Fibroblast of lung (primary cell): ENCODE measurements around the gene RASIP1. TPM values are rescaled to one million over a fixed set of nuclear protein-coding genes. Genes with fewer than 3 reads are reported as not detected.

Experiments used
- DNase-seq, 2 donors: peaks; one replicate each; pipeline versions ENCODE4 v3.0.0 to v3.0.0-alpha.2; 2010; ENCODE audit warnings: low read depth in 2 of 2
- H2AFZ ChIP-seq: 2 replicates; pipeline ENCODE4 v1.5.1; 2012; ENCODE audit warnings: low read length, control low read depth, inconsistent platforms
- H3K27ac ChIP-seq: 2 replicates; pipeline ENCODE4 v1.5.1; 2011; ENCODE audit warnings: low read length, control low read depth; ENCODE audit not compliant: insufficient read depth
- H3K27me3 ChIP-seq: 2 replicates; pipeline ENCODE4 v1.5.1; 2011; ENCODE audit warnings: mild to moderate bottlenecking, low read length; ENCODE audit not compliant: control insufficient read depth, insufficient read depth
- H3K36me3 ChIP-seq: 2 replicates; pipeline ENCODE4 v1.5.1; 2011; ENCODE audit warnings: low read length; ENCODE audit not compliant: control insufficient read depth, insufficient read depth
- H3K4me1 ChIP-seq: 2 replicates; pipeline ENCODE4 v1.5.1; 2011; ENCODE audit warnings: low read length; ENCODE audit not compliant: control insufficient read depth, insufficient read depth; ENCODE audit errors: extremely low read depth
- H3K4me2 ChIP-seq: 2 replicates; pipeline ENCODE4 v1.5.1; 2011; ENCODE audit warnings: low read length, control low read depth; ENCODE audit not compliant: insufficient read depth; ENCODE audit errors: extremely low read depth
- H3K4me3 ChIP-seq, 4 experiments: fragments of 200-600 bp in 1 of 4; sonication (generic) in 1 of 4; replicated peaks in 1 of 4; 2 replicates each; pipeline ENCODE4 v1.5.1; 2011 to 2016; ENCODE audit warnings: low read length in 4 of 4, low read depth in 3 of 4, mild to moderate bottlenecking in 3 of 4, control low read depth in 2 of 4, inconsistent platforms in 1 of 4, mixed read lengths in 1 of 4; ENCODE audit not compliant: insufficient read depth in 1 of 4; ENCODE audit errors: control extremely low read depth in 1 of 4
- H3K79me2 ChIP-seq: 2 replicates; pipeline ENCODE4 v1.5.1; 2012; ENCODE audit warnings: mild to moderate bottlenecking, low read length, inconsistent platforms; ENCODE audit not compliant: control insufficient read depth, insufficient read depth
- H3K9ac ChIP-seq: 2 replicates; pipeline ENCODE4 v1.5.1; 2011; ENCODE audit warnings: mild to moderate bottlenecking, low read length, control low read depth; ENCODE audit not compliant: insufficient read depth
- H3K9me3 ChIP-seq: 2 replicates; pipeline ENCODE4 v1.5.1; 2012; ENCODE audit warnings: low read depth, low read length; ENCODE audit not compliant: control insufficient read depth, insufficient read depth
- H4K20me1 ChIP-seq: 2 replicates; pipeline ENCODE4 v1.5.1; 2011; ENCODE audit warnings: low read length; ENCODE audit not compliant: control insufficient read depth, insufficient read depth; ENCODE audit errors: extremely low read depth
- CTCF ChIP-seq, 2 donors: IDR thresholded peaks in 1 of 2; conservative IDR thresholded peaks in 1 of 2; 1 replicate in 1 of 2; 2 replicates in 1 of 2; pipeline ENCODE4 v1.5.1; 2011 to 2012; ENCODE audit warnings: low read length in 2 of 2, control low read depth in 1 of 2, inconsistent platforms in 1 of 2, low read depth in 1 of 2, mild to moderate bottlenecking in 1 of 2
- EZH2 ChIP-seq: IDR thresholded peaks from 2 replicates; pipeline ENCODE4 v1.5.1; 2012; ENCODE audit warnings: low read length, control low read depth, mild to moderate bottlenecking; ENCODE audit errors: missing control alignments
- polyA plus RNA-seq, 2 donors: library from polyadenylated mRNA; depleted of rRNA in 1 of 2; stranded (reverse) in 1 of 2; unstranded in 1 of 2; fragments of >200 nt; gene quantifications; 2 replicates each; pipeline ENCODE4 v1.2.1, GENCODE V29; 2011 to 2012; ENCODE audit warnings: missing spikeins in 1 of 2
- total RNA-seq: library from RNA; depleted of rRNA; stranded (reverse); fragments of >200 nt; gene quantifications from 2 replicates; pipeline ENCODE4 v1.2.1, GENCODE V29; 2014

The RASIP1 gene
- total and polyA plus RNA-seq, 2 donors (not counting 1 experiment from before 2014, with no cell fraction given) = 0.99 to 1.6 TPM

GRCh38 chr19:48713041-48713863, 27.2 kb downstream of the RASIP1 start:
- Histone ChIP-seq H3K4me3 (peak overlapping the region; percentile 69 to 87 (median 82)), H3K27me3 (no peaks in the 10 kb centered on the region), H3K27ac (no peak overlapping the region), H3K9me3 (no peaks in the 10 kb centered on the region), H3K36me3 (no peaks in the 10 kb centered on the region), H3K4me1 (peaks cover 11% of the 10 kb centered on the region), H3K79me2 (no peaks in the 10 kb centered on the region), H3K4me2 (peak overlapping the region; percentile 94), H2AFZ (peak overlapping the region; percentile 78), H4K20me1 (no peaks in the 10 kb centered on the region), H3K9ac (peak overlapping the region; percentile 52)
- peak in 1 of 2 donors; percentile 27 for DNase-seq
- TF ChIP-seq EZH2 (no peak), CTCF (conservative IDR thresholded peaks at IDR 0.05 in 1 of 2, IDR thresholded peaks at IDR 0.05 in 1 of 2; ENCODE audit: low read depth in 1 of 2, low read length in 2 of 2) (peak; percentile 17 to 45)

- H3K4me1 ChIP-seq = peaks cover 7% of the 10 kb centered on the region
- no peaks in the 10 kb centered on the region for H3K27me3 ChIP-seq
- TF ChIP-seq EZH2 = no peak
- no peak for TF ChIP-seq CTCF (conservative IDR thresholded peaks at IDR 0.05 in 1 of 2, IDR thresholded peaks at IDR 0.05 in 1 of 2; ENCODE audit: low read depth in 1 of 2, low read length in 2 of 2)
- H3K4me3 ChIP-seq = no peak overlapping the region
- no peaks in the 10 kb centered on the region for H4K20me1 ChIP-seq
- H2AFZ ChIP-seq = no peak overlapping the region
- no peak for DNase-seq
- no peak overlapping the region for H3K27ac ChIP-seq
- no peak overlapping the region for H3K9ac ChIP-seq
- no peaks in the 10 kb centered on the region for H3K36me3 ChIP-seq
- H3K79me2 ChIP-seq = no peaks in the 10 kb centered on the region
- H3K4me2 ChIP-seq = no peak overlapping the region
- H3K9me3 ChIP-seq = no peaks in the 10 kb centered on the region
Observed at GRCh38 chr19:48711106-48711662, 29.2 kb downstream of the RASIP1 start.

GRCh38 chr19:48708471-48708870, 31.9 kb downstream of the RASIP1 start:
- H3K4me2 ChIP-seq = no peak overlapping the region
- H3K79me2 ChIP-seq = no peaks in the 10 kb centered on the region
- H3K27me3 ChIP-seq = no peaks in the 10 kb centered on the region
- no peaks in the 10 kb centered on the region for H3K36me3 ChIP-seq
- no peak for DNase-seq
- H3K27ac ChIP-seq = no peak overlapping the region
- no peak for TF ChIP-seq EZH2
- no peak for TF ChIP-seq CTCF (conservative IDR thresholded peaks at IDR 0.05 in 1 of 2, IDR thresholded peaks at IDR 0.05 in 1 of 2; ENCODE audit: low read depth in 1 of 2, low read length in 2 of 2)
- no peaks in the 10 kb centered on the region for H3K9me3 ChIP-seq
- no peak overlapping the region for H3K4me3 ChIP-seq
- H3K9ac ChIP-seq = no peak overlapping the region
- peaks cover 5% of the 10 kb centered on the region for H3K4me1 ChIP-seq
- H4K20me1 ChIP-seq = no peaks in the 10 kb centered on the region
- no peak overlapping the region for H2AFZ ChIP-seq
